ENCODE measurements around the gene MGAT4A. TPM values are rescaled to one million over a fixed set of nuclear protein-coding genes. Genes with fewer than 3 reads are reported as not detected.

Gene MGAT4A
- polyA plus RNA-seq, 2 of the 4 experiments (the other 2 are of a cell fraction), result 0.61 to 2.6 TPM

DNA sequence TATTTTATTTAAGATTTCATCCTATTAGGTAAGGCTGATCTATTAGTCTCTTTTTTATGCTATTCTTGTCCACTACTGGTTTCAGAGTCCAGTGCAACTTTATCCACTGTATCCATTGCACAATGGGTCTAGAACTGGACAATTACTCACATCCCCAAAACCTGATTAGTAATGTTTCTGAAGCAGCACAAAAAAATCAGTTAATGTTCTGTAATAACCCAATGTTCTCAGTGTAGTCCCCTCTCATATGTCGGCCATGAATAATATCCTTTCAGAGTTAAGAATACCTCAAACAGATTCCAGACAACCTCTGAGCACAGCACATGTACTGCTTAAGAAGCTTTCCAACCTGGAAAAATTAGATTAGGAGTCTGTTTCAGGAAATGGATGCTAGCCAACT is 29.7 kb downstream of the MGAT4A start:
- 69% methylated on average over 1 of the region's 1 CpG for WGBS (ENCODE audit: missing lambda C conversion rate)
- no peak overlapping the region for H3K4me2 ChIP-seq
- POLR2A ChIA-PET, result no interaction called here

DNA sequence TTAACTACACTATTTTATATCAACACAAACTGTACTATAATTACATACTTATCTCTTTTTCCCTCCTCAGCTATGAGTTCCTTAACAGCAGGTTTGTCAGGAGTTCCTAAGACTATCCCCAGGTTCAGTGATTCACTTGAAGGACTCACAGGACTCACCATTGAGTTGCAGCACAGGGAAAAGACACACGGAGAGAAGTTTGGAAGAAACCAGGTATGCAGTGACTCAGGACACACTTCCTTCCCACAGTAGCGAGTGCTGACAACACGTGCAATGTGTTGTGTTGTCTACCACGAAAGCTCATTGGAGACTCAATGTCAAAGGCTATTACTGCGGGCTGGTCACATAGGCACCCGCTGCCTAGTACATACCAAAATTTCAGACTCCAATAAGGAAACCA is 32.0 kb downstream of the MGAT4A start:
- TF ChIP-seq FOSB (CRISPR knock-in tag; IDR thresholded peaks at IDR 0.05) (no peak), CHD4 (IDR thresholded peaks at IDR 0.05; ENCODE audit: borderline replicate concordance) (no peak), HDAC2 (IDR thresholded peaks at IDR 0.05) (no peak), CEBPB (IDR thresholded peaks at IDR 0.05) (no peak), BHLHE40 (IDR thresholded peaks at IDR 0.05; ENCODE audit: low read depth, low read length) (no peak), ZFP36 (IDR thresholded peaks at IDR 0.05; ENCODE audit: borderline replicate concordance, partially characterized antibody) (no peak), RARB (CRISPR knock-in tag; IDR thresholded peaks at IDR 0.05) (no peak), EP300 (IDR thresholded peaks at IDR 0.05) (no peak), GATA3 (IDR thresholded peaks at IDR 0.05; ENCODE audit: borderline replicate concordance) (no peak), HEYL (CRISPR knock-in tag; IDR thresholded peaks at IDR 0.05) (no peak), NPAS2 (CRISPR knock-in tag; IDR thresholded peaks at IDR 0.05; ENCODE audit: borderline replicate concordance) (no peak), JUNB (IDR thresholded peaks at IDR 0.05) (no peak), EHF (CRISPR knock-in tag; IDR thresholded peaks at IDR 0.05) (no peak), CHD2 (IDR thresholded peaks at IDR 0.05; ENCODE audit: low read length, partially characterized antibody) (no peak), ZC3H11A (IDR thresholded peaks at IDR 0.05) (no peak), MYC (IDR thresholded peaks at IDR 0.05; ENCODE audit: borderline replicate concordance, low read length) (no peak), ZSCAN20 (CRISPR knock-in tag; IDR thresholded peaks at IDR 0.05) (no peak)
- TF ChIP-seq, protein P1, sequence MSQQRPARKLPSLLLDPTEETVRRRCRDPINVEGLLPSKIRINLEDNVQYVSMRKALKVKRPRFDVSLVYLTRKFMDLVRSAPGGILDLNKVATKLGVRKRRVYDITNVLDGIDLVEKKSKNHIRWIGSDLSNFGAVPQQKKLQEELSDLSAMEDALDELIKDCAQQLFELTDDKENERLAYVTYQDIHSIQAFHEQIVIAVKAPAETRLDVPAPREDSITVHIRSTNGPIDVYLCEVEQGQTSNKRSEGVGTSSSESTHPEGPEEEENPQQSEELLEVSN (IDR thresholded peaks at IDR 0.05; ENCODE audit: borderline replicate concordance, low read depth), result no peak
- TF ChIP-seq, protein P2, sequence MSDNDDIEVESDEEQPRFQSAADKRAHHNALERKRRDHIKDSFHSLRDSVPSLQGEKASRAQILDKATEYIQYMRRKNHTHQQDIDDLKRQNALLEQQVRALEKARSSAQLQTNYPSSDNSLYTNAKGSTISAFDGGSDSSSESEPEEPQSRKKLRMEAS (IDR thresholded peaks at IDR 0.05), result no peak
- DNase-seq (ENCODE audit: low read depth in 1 of 2, low spot score in 1 of 2) (no peak), FAIRE-seq (no peak), ATAC-seq (no peak)
- no peak overlapping the region for H3K4me2 ChIP-seq
- H3K9me3 ChIP-seq, result no peaks in the 10 kb centered on the region
- no peak overlapping the region for H3K27ac ChIP-seq
- ChIA-PET CTCF (no interaction called here), POLR2A (no interaction called here)
- 61% methylated on average over 6 of the region's 6 CpGs for WGBS (ENCODE audit: missing lambda C conversion rate)
- H3K4me1 ChIP-seq, result 0 out of 3 replicates have a peak, but pooled peaks cover 6% of the 10 kb centered on the region
- no peak overlapping the region for H3K4me3 ChIP-seq

More for the DNA sequence above, 29.7 kb downstream of the MGAT4A start:
- ATAC-seq (no peak), DNase-seq (ENCODE audit: low read depth in 1 of 2, low spot score in 1 of 2) (no peak), FAIRE-seq (no peak)
- Histone ChIP-seq H3K9me3 (no peaks in the 10 kb centered on the region), H3K4me3 (no peak overlapping the region), H3K27ac (no peak overlapping the region), H3K4me1 (0 out of 3 replicates have a peak, but pooled peaks cover 6% of the 10 kb centered on the region)
- CTCF ChIA-PET, result no interaction called here
- TF ChIP-seq, protein P3, sequence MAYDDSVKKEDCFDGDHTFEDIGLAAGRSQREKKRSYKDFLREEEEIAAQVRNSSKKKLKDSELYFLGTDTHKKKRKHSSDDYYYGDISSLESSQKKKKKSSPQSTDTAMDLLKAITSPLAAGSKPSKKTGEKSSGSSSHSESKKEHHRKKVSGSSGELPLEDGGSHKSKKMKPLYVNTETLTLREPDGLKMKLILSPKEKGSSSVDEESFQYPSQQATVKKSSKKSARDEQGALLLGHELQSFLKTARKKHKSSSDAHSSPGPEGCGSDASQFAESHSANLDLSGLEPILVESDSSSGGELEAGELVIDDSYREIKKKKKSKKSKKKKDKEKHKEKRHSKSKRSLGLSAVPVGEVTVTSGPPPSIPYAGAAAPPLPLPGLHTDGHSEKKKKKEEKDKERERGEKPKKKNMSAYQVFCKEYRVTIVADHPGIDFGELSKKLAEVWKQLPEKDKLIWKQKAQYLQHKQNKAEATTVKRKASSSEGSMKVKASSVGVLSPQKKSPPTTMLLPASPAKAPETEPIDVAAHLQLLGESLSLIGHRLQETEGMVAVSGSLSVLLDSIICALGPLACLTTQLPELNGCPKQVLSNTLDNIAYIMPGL (CRISPR knock-in tag; IDR thresholded peaks at IDR 0.05; ENCODE audit: borderline replicate concordance), result no peak
- TF ChIP-seq CBX2 (IDR thresholded peaks at IDR 0.05; ENCODE audit: borderline replicate concordance, low read depth), result no peak
- no peak for TF ChIP-seq ZNF302 (CRISPR knock-in tag; IDR thresholded peaks at IDR 0.05)
- TF ChIP-seq, protein P4, sequence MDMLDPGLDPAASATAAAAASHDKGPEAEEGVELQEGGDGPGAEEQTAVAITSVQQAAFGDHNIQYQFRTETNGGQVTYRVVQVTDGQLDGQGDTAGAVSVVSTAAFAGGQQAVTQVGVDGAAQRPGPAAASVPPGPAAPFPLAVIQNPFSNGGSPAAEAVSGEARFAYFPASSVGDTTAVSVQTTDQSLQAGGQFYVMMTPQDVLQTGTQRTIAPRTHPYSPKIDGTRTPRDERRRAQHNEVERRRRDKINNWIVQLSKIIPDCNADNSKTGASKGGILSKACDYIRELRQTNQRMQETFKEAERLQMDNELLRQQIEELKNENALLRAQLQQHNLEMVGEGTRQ (IDR thresholded peaks at IDR 0.05), result no peak
- no peak for TF ChIP-seq SMC3 (IDR thresholded peaks at IDR 0.05)
- no peak for TF ChIP-seq TP53 (CRISPR knock-in tag; IDR thresholded peaks at IDR 0.05)
- no peak for TF ChIP-seq CEBPB (IDR thresholded peaks at IDR 0.05)
- TF ChIP-seq KDM5A (IDR thresholded peaks at IDR 0.05), result no peak
- TF ChIP-seq RAD21 (conservative IDR thresholded peaks at IDR 0.05 in 1 of 2, IDR thresholded peaks at IDR 0.05 in 1 of 2), result no peak
- TF ChIP-seq JUNB (IDR thresholded peaks at IDR 0.05), result no peak
- TF ChIP-seq HES2 (IDR thresholded peaks at IDR 0.05), result no peak
- no peak for TF ChIP-seq MYC (IDR thresholded peaks at IDR 0.05; ENCODE audit: borderline replicate concordance, low read length)
- no peak for TF ChIP-seq CBX8 (IDR thresholded peaks at IDR 0.05)
- TF ChIP-seq KDM1A (IDR thresholded peaks at IDR 0.05; ENCODE audit: low read depth), result no peak
- no peak for TF ChIP-seq EHMT2 (IDR thresholded peaks at IDR 0.05; ENCODE audit: low read depth)

All from A549 (cell line).